SU-DHL-6 (cell line): ENCODE data around the gene KAZN.

Source experiments
- H2AFZ ChIP-seq: fragments of 200-600 bp; sonication (generic); 2 replicates; pipeline ENCODE4 v1.6.1; 2014; ENCODE audit warnings: low read depth, mild to moderate bottlenecking, moderate library complexity, mixed read lengths, antibody characterized with exemption, low read length; ENCODE audit not compliant: severe bottlenecking
- H3F3A ChIP-seq: fragments of 200-600 bp; shearing (Covaris generic); 2 replicates; pipeline ENCODE4 v1.6.0; 2016; ENCODE audit warnings: antibody characterized with exemption, mild to moderate bottlenecking; ENCODE audit not compliant: insufficient read depth
- H3K27ac ChIP-seq: fragments of 200-600 bp; sonication (generic); 2 replicates; pipeline ENCODE4 v1.5.1; 2016; ENCODE audit warnings: low read depth, mild to moderate bottlenecking, low read length, moderate library complexity, mixed read lengths
- H3K27me3 ChIP-seq: fragments of 200-600 bp; sonication (generic), shearing (Covaris generic); 2 replicates; pipeline ENCODE4 v1.6.0; 2014; ENCODE audit warnings: mild to moderate bottlenecking, low read length
- H3K36me3 ChIP-seq: fragments of 200-600 bp; sonication (generic); 2 replicates; pipeline ENCODE4 v1.6.1; 2014; ENCODE audit warnings: mild to moderate bottlenecking, low read length, mixed read lengths
- H3K4me2 ChIP-seq: fragments of 300-600, 200-600 bp; shearing (Covaris generic), sonication (generic); 2 replicates; pipeline ENCODE4 v1.6.0; 2014; ENCODE audit warnings: low read length, low read depth, mild to moderate bottlenecking; ENCODE audit not compliant: poor library complexity, severe bottlenecking
- H3K4me3 ChIP-seq: fragments of 200-600 bp; sonication (generic); 2 replicates; pipeline ENCODE4 v1.5.1; 2014; ENCODE audit warnings: antibody characterized with exemption, low read length, mild to moderate bottlenecking, mixed read lengths; ENCODE audit not compliant: insufficient read depth, poor library complexity, severe bottlenecking
- H3K79me2 ChIP-seq: fragments of 200-600 bp; sonication (generic); 2 replicates; pipeline ENCODE4 v1.6.1; 2014; ENCODE audit warnings: mild to moderate bottlenecking, low read length, moderate library complexity; ENCODE audit not compliant: insufficient read depth
- H3K9ac ChIP-seq: fragments of 200-600 bp; sonication (generic); 2 replicates; pipeline ENCODE4 v1.7.0; 2014; ENCODE audit warnings: mild to moderate bottlenecking, low read length
- H3K9me2 ChIP-seq: fragments of 200-600 bp; sonication (generic); replicated peaks from 2 replicates; pipeline ENCODE4 v1.6.1; 2014; ENCODE audit warnings: low read length; ENCODE audit not compliant: insufficient read depth
- H3K9me3 ChIP-seq: fragments of 200-600 bp; sonication (generic); 2 replicates; pipeline ENCODE4 v1.6.1; 2014; ENCODE audit warnings: low read length, mixed read lengths; ENCODE audit not compliant: insufficient read depth
- H4K20me1 ChIP-seq: fragments of 200-600 bp; sonication (generic); 2 replicates; pipeline ENCODE4 v1.6.1; 2014; ENCODE audit warnings: low read depth, mild to moderate bottlenecking, antibody characterized with exemption, low read length, moderate library complexity, mixed read lengths
- EZH2phosphoT487 ChIP-seq: fragments of 200-600 bp; sonication (generic), shearing (Covaris generic); conservative IDR thresholded peaks from 2 replicates; pipeline ENCODE4 v1.6.1; 2018; ENCODE audit warnings: mild to moderate bottlenecking, antibody characterized with exemption, low read length, moderate library complexity, mixed read lengths
- TF ChIP-seq, protein P1 (sequence below): fragments of 200-600 bp; sonication (generic); IDR thresholded peaks from one replicate; pipeline ENCODE4 v1.5.1; 2017; ENCODE audit warnings: antibody characterized with exemption, mild to moderate bottlenecking, low read length, moderate library complexity; ENCODE audit not compliant: insufficient read depth, poor library complexity, severe bottlenecking

Gene KAZN

DNA sequence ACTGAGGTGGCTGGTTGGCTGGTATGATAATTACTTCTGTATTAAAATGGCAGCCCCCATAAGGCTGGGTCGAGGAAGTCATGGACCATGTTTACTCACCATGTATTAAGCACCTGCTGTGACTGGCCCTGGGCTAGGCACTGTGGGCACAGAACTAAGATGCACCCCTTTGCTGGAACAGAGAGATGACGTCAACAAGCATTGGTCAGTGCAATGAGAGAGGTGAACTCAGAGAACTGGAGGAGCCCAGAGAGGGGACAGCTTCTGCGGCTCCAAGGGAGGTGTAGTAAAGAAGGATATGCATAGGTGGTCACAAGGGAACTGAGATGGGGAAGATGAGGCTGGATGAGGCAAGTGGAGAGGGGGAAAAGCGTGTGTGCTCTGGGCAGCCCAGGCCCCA, 88.7 kb downstream of the KAZN start:
- H3K4me2 ChIP-seq: no peak overlapping the region
- H3F3A ChIP-seq: no peaks in the 10 kb centered on the region
- no peak for TF ChIP-seq EZH2phosphoT487
- TF ChIP-seq, protein P1, sequence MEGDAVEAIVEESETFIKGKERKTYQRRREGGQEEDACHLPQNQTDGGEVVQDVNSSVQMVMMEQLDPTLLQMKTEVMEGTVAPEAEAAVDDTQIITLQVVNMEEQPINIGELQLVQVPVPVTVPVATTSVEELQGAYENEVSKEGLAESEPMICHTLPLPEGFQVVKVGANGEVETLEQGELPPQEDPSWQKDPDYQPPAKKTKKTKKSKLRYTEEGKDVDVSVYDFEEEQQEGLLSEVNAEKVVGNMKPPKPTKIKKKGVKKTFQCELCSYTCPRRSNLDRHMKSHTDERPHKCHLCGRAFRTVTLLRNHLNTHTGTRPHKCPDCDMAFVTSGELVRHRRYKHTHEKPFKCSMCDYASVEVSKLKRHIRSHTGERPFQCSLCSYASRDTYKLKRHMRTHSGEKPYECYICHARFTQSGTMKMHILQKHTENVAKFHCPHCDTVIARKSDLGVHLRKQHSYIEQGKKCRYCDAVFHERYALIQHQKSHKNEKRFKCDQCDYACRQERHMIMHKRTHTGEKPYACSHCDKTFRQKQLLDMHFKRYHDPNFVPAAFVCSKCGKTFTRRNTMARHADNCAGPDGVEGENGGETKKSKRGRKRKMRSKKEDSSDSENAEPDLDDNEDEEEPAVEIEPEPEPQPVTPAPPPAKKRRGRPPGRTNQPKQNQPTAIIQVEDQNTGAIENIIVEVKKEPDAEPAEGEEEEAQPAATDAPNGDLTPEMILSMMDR: no peak
- H3K4me3 ChIP-seq: no peak overlapping the region
- H3K9me2 ChIP-seq: no peaks in the 10 kb centered on the region
- no peak overlapping the region for H3K9ac ChIP-seq
- H3K79me2 ChIP-seq: no peaks in the 10 kb centered on the region
- no peaks in the 10 kb centered on the region for H3K9me3 ChIP-seq
- H2AFZ ChIP-seq: no peak overlapping the region
- H3K27ac ChIP-seq: no peak overlapping the region
- H4K20me1 ChIP-seq: no peaks in the 10 kb centered on the region
- no peaks in the 10 kb centered on the region for H3K36me3 ChIP-seq
- no peaks in the 10 kb centered on the region for H3K27me3 ChIP-seq

DNA sequence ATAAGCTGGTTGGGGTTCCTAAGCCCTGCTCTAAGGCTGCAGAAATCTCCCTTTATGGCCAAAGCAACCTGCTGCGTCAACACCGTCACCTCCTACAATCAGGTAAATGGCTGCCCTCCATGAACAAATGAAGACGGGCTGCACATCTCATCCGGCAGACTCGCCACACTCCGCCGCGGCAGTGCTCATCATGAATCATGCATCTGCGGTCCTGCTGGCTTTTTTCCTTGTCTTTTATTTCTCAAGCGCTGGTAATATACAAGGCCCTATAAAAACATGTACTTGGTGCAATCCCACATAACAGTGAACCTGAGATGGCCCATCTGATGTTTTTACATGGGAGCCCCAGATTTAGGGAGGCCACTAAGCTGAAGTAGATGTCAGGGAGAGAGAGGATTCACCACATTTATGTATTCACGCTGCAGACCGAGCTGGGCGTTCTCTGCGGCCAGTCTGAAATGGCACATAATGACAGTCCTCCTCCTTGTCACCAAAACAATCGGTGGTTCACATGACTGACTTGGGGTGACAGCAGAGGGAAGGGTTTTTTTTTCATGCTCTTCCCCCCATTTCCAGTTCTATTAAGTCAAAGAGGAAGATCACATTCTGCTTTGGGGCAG, 91.6 kb downstream of the KAZN start:
- TF ChIP-seq EZH2phosphoT487: no peak

DNA sequence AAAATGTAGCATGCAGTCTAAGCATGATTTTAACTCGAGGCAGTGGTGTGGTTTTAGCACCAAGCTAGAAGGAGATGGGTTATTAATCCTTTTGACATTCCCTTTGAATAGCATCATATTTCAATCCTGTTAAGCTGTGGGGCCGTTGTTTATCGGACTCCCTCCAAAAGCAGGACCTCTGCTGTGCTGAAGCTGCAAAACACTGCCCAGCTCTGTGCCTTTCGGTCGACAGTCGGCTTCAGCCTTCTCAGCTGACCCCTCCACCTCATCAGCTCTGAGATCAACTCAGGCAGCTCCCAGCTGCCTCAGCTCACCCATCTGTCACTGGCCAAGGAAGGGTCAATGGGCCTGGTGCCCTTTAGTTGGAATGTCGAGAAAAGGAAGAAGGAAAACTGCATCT, 95.5 kb downstream of the KAZN start:
- no peaks in the 10 kb centered on the region for H3K79me2 ChIP-seq

More for the DNA sequence above, 91.6 kb downstream of the KAZN start:
- Histone ChIP-seq H3F3A (no peaks in the 10 kb centered on the region), H3K9ac (no peak overlapping the region), H3K9me3 (no peaks in the 10 kb centered on the region), H3K36me3 (no peaks in the 10 kb centered on the region), H3K27me3 (no peaks in the 10 kb centered on the region), H4K20me1 (no peaks in the 10 kb centered on the region), H3K9me2 (no peaks in the 10 kb centered on the region), H2AFZ (no peak overlapping the region), H3K4me2 (no peak overlapping the region), H3K79me2 (no peaks in the 10 kb centered on the region), H3K27ac (no peak overlapping the region), H3K4me3 (no peak overlapping the region)

DNA sequence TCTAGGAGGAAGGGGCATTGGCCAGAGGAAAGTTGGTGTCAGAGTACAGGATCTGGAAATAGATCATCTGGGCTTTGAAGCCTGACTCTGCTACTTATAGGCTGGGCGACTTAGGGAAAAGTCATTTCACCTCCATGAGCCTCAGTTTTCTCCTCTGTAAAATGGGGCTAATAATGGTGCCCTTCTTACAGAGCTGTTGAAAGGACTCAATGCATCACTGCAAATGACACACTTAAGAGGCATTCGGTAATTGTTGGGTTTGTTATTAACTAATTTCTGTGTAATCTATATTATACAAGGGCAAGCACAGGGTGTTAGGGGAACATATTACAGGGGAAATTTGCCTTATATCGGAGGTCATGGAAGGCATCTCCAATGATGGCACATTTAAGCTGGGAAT, 96.1 kb downstream of the KAZN start:
- Histone ChIP-seq H3K4me2 (no peak overlapping the region), H4K20me1 (no peaks in the 10 kb centered on the region), H2AFZ (no peak overlapping the region), H3K9me2 (no peaks in the 10 kb centered on the region), H3K36me3 (no peaks in the 10 kb centered on the region), H3K4me3 (no peak overlapping the region), H3K79me2 (no peaks in the 10 kb centered on the region), H3K9me3 (no peaks in the 10 kb centered on the region), H3K27ac (no peak overlapping the region), H3K9ac (no peak overlapping the region), H3K27me3 (no peaks in the 10 kb centered on the region), H3F3A (no peaks in the 10 kb centered on the region)
- TF ChIP-seq, protein P1: no peak
- TF ChIP-seq EZH2phosphoT487: no peak

More for the DNA sequence above, 95.5 kb downstream of the KAZN start:
- Histone ChIP-seq H2AFZ (no peak overlapping the region), H3K9me2 (no peaks in the 10 kb centered on the region), H3K4me2 (no peak overlapping the region), H3K4me3 (no peak overlapping the region), H3K27me3 (no peaks in the 10 kb centered on the region), H3K36me3 (no peaks in the 10 kb centered on the region), H4K20me1 (no peaks in the 10 kb centered on the region), H3K9ac (no peak overlapping the region), H3K27ac (no peak overlapping the region), H3K9me3 (no peaks in the 10 kb centered on the region), H3F3A (no peaks in the 10 kb centered on the region)
- TF ChIP-seq, protein P1: no peak
- TF ChIP-seq EZH2phosphoT487: no peak
